Fibroblast of mammary gland (primary cell): ENCODE data around the gene IRAK2.

Experiments used
- DNase-seq: peaks from one replicate; pipeline ENCODE4 v3.0.0-alpha.2; 2010; ENCODE audit warnings: low read depth
- H3K4me3 ChIP-seq: 2 replicates; pipeline ENCODE4 v1.5.1; 2011; ENCODE audit warnings: low read depth, mild to moderate bottlenecking, low read length, moderate library complexity; ENCODE audit not compliant: control insufficient read depth
- CTCF ChIP-seq: conservative IDR thresholded peaks from 2 replicates; pipeline ENCODE4 v1.5.1; 2011; ENCODE audit warnings: low read depth, low read length, inconsistent platforms; ENCODE audit not compliant: control insufficient read depth, insufficient read depth

The IRAK2 gene

GRCh38 chr3:10213156-10213792 lies 48.6 kb downstream of the IRAK2 start:
- peak; percentile 50 for DNase-seq
- TF ChIP-seq CTCF, result no peak
- no peak overlapping the region for H3K4me3 ChIP-seq

GRCh38 chr3:10215578-10216368 lies 51.1 kb downstream of the IRAK2 start:
- H3K4me3 ChIP-seq, result no peak overlapping the region
- no peak for TF ChIP-seq CTCF
- no peak for DNase-seq

GRCh38 chr3:10217359-10217758 lies 52.6 kb downstream of the IRAK2 start:
- H3K4me3 ChIP-seq, result no peak overlapping the region
- no peak for TF ChIP-seq CTCF
- no peak for DNase-seq

- no peak for TF ChIP-seq CTCF
- no peak for DNase-seq
- no peak overlapping the region for H3K4me3 ChIP-seq
Observed at GRCh38 chr3:10219737-10220136, 55.0 kb downstream of the IRAK2 start.

- no peak overlapping the region for H3K4me3 ChIP-seq
- TF ChIP-seq CTCF, result no peak
- DNase-seq, result no peak
Observed at GRCh38 chr3:10223676-10224639, 59.2 kb downstream of the IRAK2 start.
